Epithelial cell of proximal tubule (primary cell): ENCODE data around the gene ZNF311. TPM values are rescaled to one million over a fixed set of nuclear protein-coding genes. Genes with fewer than 3 reads are reported as not detected.
A peak's percentile ranks its signal among the peaks of the same experiment; 100 is the strongest.
"Not testable (repeated sequence)": the region's sequence is repeated elsewhere in the genome, so short reads cannot be mapped to it uniquely, and the experiment has no call there.

Experiments
- DNase-seq: peaks from one replicate; pipeline ENCODE4 v3.0.0-alpha.2; 2011; ENCODE audit warnings: low read depth
- H3K4me3 ChIP-seq: 2 replicates; pipeline ENCODE4 v1.5.1; 2011; ENCODE audit warnings: low read depth, mild to moderate bottlenecking, low read length
- total RNA-seq: library from RNA; depleted of rRNA; stranded (reverse); fragments of >200 nt; gene quantifications from 2 replicates; pipeline ENCODE4 v1.2.3, GENCODE V29; 2015
- TF ChIP-seq, protein P1 (sequence below): conservative IDR thresholded peaks from 2 replicates; pipeline ENCODE4 v1.5.1; 2012; ENCODE audit warnings: low read depth, mild to moderate bottlenecking, low read length

Gene ZNF311
- total RNA-seq, 1 donor from 2014 or later, result 0.52 TPM

- no peak overlapping the region for H3K4me3 ChIP-seq
- no peak for DNase-seq
- TF ChIP-seq, protein P1, sequence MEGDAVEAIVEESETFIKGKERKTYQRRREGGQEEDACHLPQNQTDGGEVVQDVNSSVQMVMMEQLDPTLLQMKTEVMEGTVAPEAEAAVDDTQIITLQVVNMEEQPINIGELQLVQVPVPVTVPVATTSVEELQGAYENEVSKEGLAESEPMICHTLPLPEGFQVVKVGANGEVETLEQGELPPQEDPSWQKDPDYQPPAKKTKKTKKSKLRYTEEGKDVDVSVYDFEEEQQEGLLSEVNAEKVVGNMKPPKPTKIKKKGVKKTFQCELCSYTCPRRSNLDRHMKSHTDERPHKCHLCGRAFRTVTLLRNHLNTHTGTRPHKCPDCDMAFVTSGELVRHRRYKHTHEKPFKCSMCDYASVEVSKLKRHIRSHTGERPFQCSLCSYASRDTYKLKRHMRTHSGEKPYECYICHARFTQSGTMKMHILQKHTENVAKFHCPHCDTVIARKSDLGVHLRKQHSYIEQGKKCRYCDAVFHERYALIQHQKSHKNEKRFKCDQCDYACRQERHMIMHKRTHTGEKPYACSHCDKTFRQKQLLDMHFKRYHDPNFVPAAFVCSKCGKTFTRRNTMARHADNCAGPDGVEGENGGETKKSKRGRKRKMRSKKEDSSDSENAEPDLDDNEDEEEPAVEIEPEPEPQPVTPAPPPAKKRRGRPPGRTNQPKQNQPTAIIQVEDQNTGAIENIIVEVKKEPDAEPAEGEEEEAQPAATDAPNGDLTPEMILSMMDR, result no peak
Observed at GRCh38 chr6:28979679-28980078, 25.4 kb downstream of the ZNF311 start.

- H3K4me3 ChIP-seq, result no peak overlapping the region
- no peak for DNase-seq
- TF ChIP-seq, protein P1, result no peak
Observed at GRCh38 chr6:28978959-28979561, 26.1 kb downstream of the ZNF311 start.

DNA sequence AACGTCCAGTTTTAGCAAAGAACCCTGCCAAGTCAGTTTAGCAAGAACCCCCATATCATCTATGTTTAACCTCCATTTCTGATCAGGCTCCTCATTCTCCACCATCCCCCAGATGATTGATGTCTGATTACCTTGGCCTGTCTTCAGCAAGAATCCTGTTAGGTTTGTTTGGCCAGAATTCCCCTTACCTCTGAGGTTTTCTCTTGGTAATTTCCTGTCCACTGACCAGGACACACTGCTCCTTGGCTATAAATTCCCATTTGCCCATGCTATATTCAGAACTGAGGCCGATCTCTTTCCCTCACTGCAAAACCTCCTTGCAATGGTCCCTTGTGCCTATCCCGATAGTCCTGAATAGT is 27.0 kb downstream of the ZNF311 start:
- no peak for DNase-seq
- H3K4me3 ChIP-seq, result no peak overlapping the region
- TF ChIP-seq, protein P1, result no peak

- H3K4me3 ChIP-seq, result peak overlapping the region; percentile 23
- no peak for DNase-seq
- TF ChIP-seq, protein P1, result no peak
Observed at GRCh38 chr6:28977341-28978132, 27.6 kb downstream of the ZNF311 start.

DNA sequence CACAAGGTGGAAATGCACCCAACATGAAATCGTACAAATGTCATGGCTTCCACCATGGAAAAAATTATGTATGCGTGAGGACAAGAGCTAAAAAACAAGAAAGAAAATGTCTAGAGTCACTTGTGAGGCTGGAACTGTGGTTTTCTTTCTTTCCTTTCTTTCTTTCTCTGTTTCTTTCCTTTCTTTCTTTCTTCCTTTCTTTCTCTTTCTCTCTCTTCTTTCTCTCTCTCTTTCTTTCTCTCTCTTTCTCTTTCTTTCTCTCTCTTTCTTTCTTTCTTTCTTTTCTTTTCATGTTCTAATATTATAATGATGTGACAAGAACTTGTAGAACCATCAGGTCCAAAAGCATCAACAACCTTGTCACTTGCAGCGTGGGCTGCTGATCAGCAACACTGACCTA is 28.4 kb downstream of the ZNF311 start:
- no peak for DNase-seq
- H3K4me3 ChIP-seq, result no peak overlapping the region
- TF ChIP-seq, protein P1, result no peak

- DNase-seq, result no peak
- TF ChIP-seq, protein P1, result no peak
- no peak overlapping the region for H3K4me3 ChIP-seq
Observed at GRCh38 chr6:28974505-28974904, 30.6 kb downstream of the ZNF311 start.

DNA sequence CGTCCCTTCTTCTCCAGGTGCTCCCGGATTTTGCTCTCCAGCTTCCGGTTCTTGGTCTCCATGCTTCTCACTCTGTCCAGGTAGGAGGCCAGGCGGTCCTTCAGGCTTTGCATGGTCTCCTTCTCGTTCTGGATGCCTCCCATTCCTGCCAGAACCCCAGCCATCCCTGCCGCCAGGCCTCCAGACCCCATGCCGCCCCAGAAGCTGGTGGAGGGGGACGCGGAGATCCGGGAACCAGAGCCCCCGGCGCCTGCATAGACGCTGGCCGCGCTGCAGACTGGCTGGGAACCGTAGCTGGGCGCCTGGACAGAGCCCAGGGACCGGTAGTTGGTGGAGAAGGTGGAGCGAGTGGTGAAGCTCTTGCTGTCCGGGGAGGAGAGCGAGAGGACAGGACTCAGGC is 35.1 kb downstream of the ZNF311 start:
- not testable (repeated sequence) for DNase-seq, H3K4me3 ChIP-seq
